Non-pigmented ciliary epithelial cell (primary cell): ENCODE measurements around the gene RORB.

Experiments used
- DNase-seq: peaks from one replicate; pipeline ENCODE4 v3.0.0-alpha.2; 2010; ENCODE audit warnings: low read depth

The RORB gene

GRCh38 chr9:74496819-74497747, at the start of gene RORB:
Gene RORB, plus strand, starts transcription at chr9:74497335. Its CDS starts 642 bp downstream, at chr9:74497977.
- DNase-seq = peak; percentile 19

GRCh38 chr9:74447451-74448193, 49.5 kb upstream of the RORB start:
- no peak for DNase-seq

- no peak for DNase-seq
These were observed 48.1 kb upstream of the RORB start for GRCh38 chr9:74449060-74449459.

- DNase-seq = no peak
These were observed 38.3 kb upstream of the RORB start for GRCh38 chr9:74458832-74459231.

- no peak for DNase-seq
These were observed 33.3 kb upstream of the RORB start for GRCh38 chr9:74463825-74464224.

GRCh38 chr9:74478606-74479005, 18.5 kb upstream of the RORB start:
- no peak for DNase-seq

- DNase-seq = no peak
These were observed 17.4 kb upstream of the RORB start for GRCh38 chr9:74479711-74480110.

- DNase-seq = no peak
These were observed 9.7 kb upstream of the RORB start for GRCh38 chr9:74487395-74487794.

- no peak for DNase-seq
These were observed 3.6 kb upstream of the RORB start for GRCh38 chr9:74493512-74493911.

- no peak for DNase-seq
These were observed 2.6 kb upstream of the RORB start for GRCh38 chr9:74494490-74494889.

- no peak for DNase-seq
These were observed 729 bp upstream of the RORB start for GRCh38 chr9:74496406-74496805.

GRCh38 chr9:74497748-74498620, 849 bp downstream of the RORB start:
- DNase-seq = no peak

GRCh38 chr9:74498621-74499095, 1.5 kb downstream of the RORB start:
- DNase-seq = no peak

- no peak for DNase-seq
These were observed 2.0 kb downstream of the RORB start for GRCh38 chr9:74499111-74499601.

- DNase-seq = no peak
These were observed 2.8 kb downstream of the RORB start for GRCh38 chr9:74499770-74500583.

- no peak for DNase-seq
These were observed 3.4 kb downstream of the RORB start for GRCh38 chr9:74500584-74500924.

GRCh38 chr9:74501570-74501969, 4.4 kb downstream of the RORB start:
- no peak for DNase-seq

GRCh38 chr9:74503219-74503618, 6.1 kb downstream of the RORB start:
- DNase-seq = no peak

GRCh38 chr9:74503666-74504065, 6.5 kb downstream of the RORB start:
- no peak for DNase-seq

GRCh38 chr9:74511333-74511732, 14.2 kb downstream of the RORB start:
- no peak for DNase-seq

- DNase-seq = no peak
These were observed 15.3 kb downstream of the RORB start for GRCh38 chr9:74512416-74512815.
